ENCODE measurements around the gene EPHB2. TPM values are rescaled to one million over a fixed set of nuclear protein-coding genes. Genes with fewer than 3 reads are reported as not detected.

The EPHB2 gene
- total and polyA plus RNA-seq, 11 donors = 0.11 to 6.3 (median 0.70) TPM

GRCh38 chr1:22760455-22760854, 49.8 kb downstream of the EPHB2 start:
- H3K27ac ChIP-seq = no peak overlapping the region
- intact Hi-C loops (cut with DNase I) = no loop called here
- H3K27me3 ChIP-seq = no peaks in the 10 kb centered on the region
- peak in 1 of 5 donors; percentile 7 for DNase-seq
- no peaks in the 10 kb centered on the region for H3K9me3 ChIP-seq
- 57 to 73% (median 66%) methylated on average over 4 of the region's 4 CpGs for WGBS, 4 donors
- H3K36me3 ChIP-seq = no peaks in the 10 kb centered on the region
- TF ChIP-seq POLR2A (IDR thresholded peaks at IDR 0.05) (no peak), CTCF (IDR thresholded peaks at IDR 0.05) (no peak)
- no peaks in the 10 kb centered on the region for H3K4me1 ChIP-seq
- no peak for ATAC-seq
- H3K4me3 ChIP-seq = no peak overlapping the region

GRCh38 chr1:22761101-22761500, 50.5 kb downstream of the EPHB2 start:
- intact Hi-C loops (cut with DNase I) = no loop called here
- no peaks in the 10 kb centered on the region for H3K9me3 ChIP-seq
- no peaks in the 10 kb centered on the region for H3K36me3 ChIP-seq
- ATAC-seq (no peak), DNase-seq (no peak)
- TF ChIP-seq CTCF (IDR thresholded peaks at IDR 0.05) (no peak), POLR2A (IDR thresholded peaks at IDR 0.05) (no peak)
- WGBS, 4 donors = 80 to 89% (median 88%) methylated on average over 6 of the region's 6 CpGs
- no peaks in the 10 kb centered on the region for H3K4me1 ChIP-seq
- H3K27ac ChIP-seq = no peak overlapping the region
- peaks cover 0 to 2% (median 0%) of the 10 kb centered on the region in 9 donors for H3K27me3 ChIP-seq
- H3K4me3 ChIP-seq = no peak overlapping the region

GRCh38 chr1:22761821-22762220, 51.2 kb downstream of the EPHB2 start:
- intact Hi-C loops (cut with DNase I) = no loop called here
- Histone ChIP-seq H3K9me3 (no peaks in the 10 kb centered on the region), H3K27ac (no peak overlapping the region), H3K4me1 (no peaks in the 10 kb centered on the region), H3K27me3 (peaks cover 0 to 7% (median 0%) of the 10 kb centered on the region in 9 donors), H3K36me3 (no peaks in the 10 kb centered on the region), H3K4me3 (no peak overlapping the region)
- ATAC-seq = peak in 1 of 4 donors; percentile 28
- WGBS, 4 donors = 61 to 75% (median 74%) methylated on average over 10 to 13 of the region's 13 CpGs
- TF ChIP-seq CTCF (IDR thresholded peaks at IDR 0.05) (no peak), POLR2A (IDR thresholded peaks at IDR 0.05) (no peak)
- DNase-seq = no peak

GRCh38 chr1:22763487-22764200, 53.0 kb downstream of the EPHB2 start:
- peaks cover 0 to 7% (median 0%) of the 10 kb centered on the region in 9 donors for H3K27me3 ChIP-seq
- H3K27ac ChIP-seq = no peak overlapping the region
- H3K4me3 ChIP-seq = no peak overlapping the region
- intact Hi-C loops (cut with DNase I) = no loop called here
- H3K4me1 ChIP-seq = no peaks in the 10 kb centered on the region
- H3K36me3 ChIP-seq = no peaks in the 10 kb centered on the region
- WGBS, 4 donors = 79 to 86% (median 81%) methylated on average over 11 of the region's 11 CpGs
- TF ChIP-seq POLR2A (IDR thresholded peaks at IDR 0.05) (no peak), CTCF (IDR thresholded peaks at IDR 0.05) (no peak)
- ATAC-seq (no peak), DNase-seq (peak in 1 of 5 donors; percentile 31)
- no peaks in the 10 kb centered on the region for H3K9me3 ChIP-seq
